ENCODE measurements around the gene SYVN1. TPM values are rescaled to one million over a fixed set of nuclear protein-coding genes. Genes with fewer than 3 reads are reported as not detected.
"Not testable (repeated sequence)": the region's sequence is repeated elsewhere in the genome, so short reads cannot be mapped to it uniquely, and the experiment has no call there.

Gene SYVN1
- total and polyA plus RNA-seq, 11 donors: 13.9 to 65.8 (median 28.2) TPM

- Histone ChIP-seq H3K27ac (peak overlapping the region in 1 of 12 donors; percentile 66), H3K36me3 (peaks cover 0 to 45% (median 34%) of the 10 kb centered on the region in 9 donors), H3K4me1 (peaks cover 0 to 59% (median 36%) of the 10 kb centered on the region in 12 donors)
- not testable (repeated sequence) for ATAC-seq, H3K27me3 ChIP-seq, DNase-seq, H3K4me3 ChIP-seq, H3K9me3 ChIP-seq
- WGBS, 4 donors: 84 to 89% (median 88%) methylated on average over 18 of the region's 18 CpGs
- intact Hi-C loops (cut with DNase I): loop anchor here (1.0 to 10.0 kb wide), 12 partner anchors 66 to 344 kb away; partner anchors contain the start of genes ARL2 (in 6 of the 10), CDC42BPG (in 2 of the 10), CAPN1 (in 1 of the 10) and DPF2 (in 1 of the 10)
Measured at GRCh38 chr11:65118891-65119669, 15.2 kb downstream of the SYVN1 start.

GRCh38 chr11:65118097-65118837, 16.1 kb downstream of the SYVN1 start:
- no peak for ATAC-seq
- DNase-seq: peak in 1 of 5 donors; percentile 17
- Histone ChIP-seq H3K4me1 (peaks cover 0 to 63% (median 38%) of the 10 kb centered on the region in 12 donors), H3K36me3 (peaks cover 0 to 45% (median 33%) of the 10 kb centered on the region in 9 donors), H3K9me3 (no peaks in the 10 kb centered on the region), H3K27me3 (peaks cover 0 to 2% (median 0%) of the 10 kb centered on the region in 9 donors), H3K27ac (peak overlapping the region in 8 of 12 donors; percentile 3 to 87 (median 47)), H3K4me3 (peak overlapping the region in 6 of 12 donors; percentile 67 to 89 (median 81))
- TF ChIP-seq POLR2A (IDR thresholded peaks at IDR 0.05) (no peak), CTCF (IDR thresholded peaks at IDR 0.05) (peak in 3 of 12 donors; percentile 4 to 38 (median 10))
- WGBS, 4 donors: 77 to 86% (median 82%) methylated on average over 18 of the region's 18 CpGs
- intact Hi-C loops (cut with DNase I): loop anchor here (1.0 to 10.0 kb wide), 12 partner anchors 67 to 343 kb away; partner anchors contain the start of genes ARL2 (in 6 of the 10), CDC42BPG (in 2 of the 10), CAPN1 (in 1 of the 10) and DPF2 (in 1 of the 10)

GRCh38 chr11:65117206-65118096, 16.9 kb downstream of the SYVN1 start, which contains the start of gene ZNHIT2:
Gene ZNHIT2, minus strand, starts transcription at chr11:65117701. Its CDS starts 48 bp downstream, at chr11:65117653.
- TF ChIP-seq CTCF (IDR thresholded peaks at IDR 0.05) (peak; percentile 91 to 99 (median 96)), POLR2A (IDR thresholded peaks at IDR 0.05) (peak in 1 of 2 donors; percentile 55)
- Histone ChIP-seq H3K4me1 (peaks cover 0 to 63% (median 40%) of the 10 kb centered on the region in 12 donors), H3K27ac (peak within 1 kb of the TSS; percentile 71 to 93 (median 84)), H3K9me3 (no peaks in the 10 kb centered on the region), H3K27me3 (peaks cover 0 to 5% (median 0%) of the 10 kb centered on the region in 9 donors), H3K4me3 (peak within 1 kb of the TSS; percentile 67 to 99 (median 88)), H3K36me3 (peaks cover 0 to 45% (median 33%) of the 10 kb centered on the region in 9 donors)
- WGBS, 4 donors: 0 to 1% (median 0%) methylated on average over 30 to 89 of the region's 89 CpGs
- intact Hi-C loops (cut with DNase I): loop anchor here (1.0 to 10.0 kb wide), 13 partner anchors 21 to 343 kb away; partner anchors contain the start of genes ARL2 (in 6 of the 10), CDC42BPG (in 2 of the 10), CAPN1 (in 1 of the 10) and DPF2 (in 1 of the 10)
- peak; percentile 99 to 100 (median 99) for DNase-seq
- ATAC-seq: peak; percentile 82 to 89 (median 86)

Measured in heart left ventricle (tissue), 16 donors.